Peyer's patch (tissue), 4 donors: ENCODE results near the gene RASGRP2.

Source experiments
- POLR2A ChIP-seq, 2 donors: fragments of 450-650 bp; IDR thresholded peaks; one replicate each; pipeline ENCODE4 v1.5.1; 2017; ENCODE audit warnings: antibody characterized with exemption in 2 of 2, mild to moderate bottlenecking in 2 of 2, moderate library complexity in 2 of 2
- TF ChIP-seq, protein P1 (sequence below), 6 experiments: fragments of 450-650 bp in 4 of 6; fragments of 200-600 bp in 2 of 6; sonication (generic) in 1 of 6; IDR thresholded peaks; one replicate each; pipeline ENCODE4 v1.5.1; 2017 to 2019; ENCODE audit warnings: antibody characterized with exemption in 6 of 6, mild to moderate bottlenecking in 3 of 6, moderate library complexity in 1 of 6

DNA sequence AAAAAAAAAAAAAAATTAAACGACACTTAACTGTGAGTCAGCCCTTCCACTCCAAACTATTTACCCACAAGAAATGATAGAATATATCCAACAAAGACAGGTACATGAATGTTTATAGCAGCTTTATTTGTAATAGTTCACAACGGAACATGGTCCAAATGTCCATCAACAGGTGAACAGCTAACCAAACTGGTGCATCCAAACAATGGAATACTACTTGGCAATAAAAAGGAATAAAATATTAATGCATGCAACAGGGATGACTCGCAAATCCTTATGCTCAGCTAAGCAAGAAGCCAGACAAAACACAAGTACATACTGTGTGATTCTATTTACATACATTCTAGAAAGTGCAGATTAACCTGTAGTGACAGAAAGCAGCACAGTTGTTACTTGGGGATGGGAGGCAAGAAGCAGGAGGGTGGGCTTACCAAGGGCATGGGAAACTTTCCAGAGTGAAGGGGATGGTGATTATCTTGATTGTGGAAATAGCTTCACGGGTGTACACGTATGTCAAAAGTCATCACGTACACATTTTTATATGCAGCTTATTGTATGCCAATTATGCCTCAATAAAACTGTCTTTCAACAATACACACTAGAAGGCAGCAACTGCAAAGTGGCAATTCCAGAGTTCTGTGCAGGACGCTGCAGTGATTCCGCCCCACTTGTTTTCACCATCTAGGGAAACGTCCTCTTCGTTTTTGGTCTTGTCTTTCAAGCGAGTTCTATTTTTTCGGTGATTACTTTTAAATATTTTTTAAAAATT lies 41.1 kb upstream of the RASGRP2 start:
- TF ChIP-seq, protein P1, sequence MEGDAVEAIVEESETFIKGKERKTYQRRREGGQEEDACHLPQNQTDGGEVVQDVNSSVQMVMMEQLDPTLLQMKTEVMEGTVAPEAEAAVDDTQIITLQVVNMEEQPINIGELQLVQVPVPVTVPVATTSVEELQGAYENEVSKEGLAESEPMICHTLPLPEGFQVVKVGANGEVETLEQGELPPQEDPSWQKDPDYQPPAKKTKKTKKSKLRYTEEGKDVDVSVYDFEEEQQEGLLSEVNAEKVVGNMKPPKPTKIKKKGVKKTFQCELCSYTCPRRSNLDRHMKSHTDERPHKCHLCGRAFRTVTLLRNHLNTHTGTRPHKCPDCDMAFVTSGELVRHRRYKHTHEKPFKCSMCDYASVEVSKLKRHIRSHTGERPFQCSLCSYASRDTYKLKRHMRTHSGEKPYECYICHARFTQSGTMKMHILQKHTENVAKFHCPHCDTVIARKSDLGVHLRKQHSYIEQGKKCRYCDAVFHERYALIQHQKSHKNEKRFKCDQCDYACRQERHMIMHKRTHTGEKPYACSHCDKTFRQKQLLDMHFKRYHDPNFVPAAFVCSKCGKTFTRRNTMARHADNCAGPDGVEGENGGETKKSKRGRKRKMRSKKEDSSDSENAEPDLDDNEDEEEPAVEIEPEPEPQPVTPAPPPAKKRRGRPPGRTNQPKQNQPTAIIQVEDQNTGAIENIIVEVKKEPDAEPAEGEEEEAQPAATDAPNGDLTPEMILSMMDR (IDR thresholded peaks at IDR 0.05), result no peak
- no peak for TF ChIP-seq POLR2A (IDR thresholded peaks at IDR 0.05)
